Measurements from ENCODE around the gene TBC1D22A.

GRCh38 chr22:47056776-47057470 lies 294.5 kb downstream of the TBC1D22A start:
- TF ChIP-seq CTCF (conservative IDR thresholded peaks at IDR 0.05; ENCODE audit: low read depth, low read length) (no peak), EZH2 (IDR thresholded peaks at IDR 0.05; ENCODE audit: low read length, unreplicated experiment) (no peak), EZH2phosphoT487 (IDR thresholded peaks at IDR 0.05; ENCODE audit: borderline replicate concordance, low read length) (no peak)

All from PC-3 (cell line).